HUES6 (cell line): Measurements from ENCODE around the gene SHLD2.
"Not testable (repeated sequence)": the region's sequence is repeated elsewhere in the genome, so short reads cannot be mapped to it uniquely, and the experiment has no call there.

ENCODE experiments used
- H3K27ac ChIP-seq: 2 replicates; pipeline ENCODE4 v1.7.0; 2013; ENCODE audit warnings: low read depth, mild to moderate bottlenecking, low read length, inconsistent platforms
- H3K27me3 ChIP-seq: 2 replicates; pipeline ENCODE4 v1.6.1; 2013; ENCODE audit warnings: low read length; ENCODE audit not compliant: control insufficient read depth, insufficient read depth
- H3K36me3 ChIP-seq: 2 replicates; pipeline ENCODE4 v1.6.1; 2013; ENCODE audit warnings: low read length; ENCODE audit not compliant: control insufficient read depth, insufficient read depth
- H3K4me1 ChIP-seq: 2 replicates; pipeline ENCODE4 v1.6.1; 2013; ENCODE audit warnings: low read length; ENCODE audit not compliant: control insufficient read depth, insufficient read depth
- H3K4me3 ChIP-seq: 2 replicates; pipeline ENCODE4 v1.5.1; 2013; ENCODE audit warnings: low read depth, low read length
- H3K9ac ChIP-seq: one replicate; pipeline ENCODE4 v1.6.1; 2013; ENCODE audit warnings: mild to moderate bottlenecking, low read length
- H3K9me3 ChIP-seq: 2 replicates; pipeline ENCODE4 v1.6.1; 2013; ENCODE audit warnings: low read depth, low read length; ENCODE audit not compliant: control insufficient read depth, insufficient read depth

SHLD2 gene

GRCh38 chr10:87149020-87149609 lies 54.1 kb downstream of the SHLD2 start:
- H3K27me3 ChIP-seq, H3K36me3 ChIP-seq, H3K9me3 ChIP-seq, H3K9ac ChIP-seq, H3K4me3 ChIP-seq, H3K27ac ChIP-seq, H3K4me1 ChIP-seq: not testable (repeated sequence)

GRCh38 chr10:87151516-87151915 lies 56.5 kb downstream of the SHLD2 start:
- H3K36me3 ChIP-seq, H3K4me1 ChIP-seq, H3K27ac ChIP-seq, H3K9me3 ChIP-seq, H3K9ac ChIP-seq, H3K4me3 ChIP-seq, H3K27me3 ChIP-seq: not testable (repeated sequence)

- not testable (repeated sequence) for H3K27ac ChIP-seq, H3K4me1 ChIP-seq, H3K9ac ChIP-seq, H3K27me3 ChIP-seq, H3K36me3 ChIP-seq, H3K9me3 ChIP-seq, H3K4me3 ChIP-seq
Measured at GRCh38 chr10:87156841-87157240, 61.8 kb downstream of the SHLD2 start.

- H3K27ac ChIP-seq, H3K4me1 ChIP-seq, H3K9me3 ChIP-seq, H3K9ac ChIP-seq, H3K36me3 ChIP-seq, H3K27me3 ChIP-seq, H3K4me3 ChIP-seq: not testable (repeated sequence)
Measured at GRCh38 chr10:87157821-87158220, 62.8 kb downstream of the SHLD2 start.

DNA sequence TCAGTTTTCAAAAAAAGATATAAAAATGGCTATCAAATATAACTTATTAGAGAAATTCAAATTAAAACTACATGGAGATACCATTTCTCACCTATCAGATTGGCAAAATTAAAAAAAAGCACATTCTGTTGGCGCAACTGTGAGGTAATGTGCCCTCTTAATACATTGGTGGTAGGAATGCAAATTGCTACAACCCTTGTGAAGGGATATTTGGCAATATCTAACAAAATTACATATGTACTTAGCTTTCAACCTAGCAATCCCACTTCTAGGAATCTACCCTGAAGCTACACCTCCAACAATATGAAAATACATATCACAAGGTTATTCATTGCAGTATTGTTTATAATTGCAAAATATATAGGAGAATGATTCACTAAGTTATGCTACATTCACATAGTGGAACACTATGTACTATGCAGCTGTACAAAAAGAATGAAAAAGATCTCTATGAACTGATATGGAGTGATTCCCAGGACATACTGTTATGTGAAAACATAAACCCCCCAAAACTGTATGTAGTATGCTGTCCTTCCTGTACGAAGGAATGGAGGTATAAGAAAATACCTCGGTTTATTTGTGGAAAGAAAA lies 67.8 kb downstream of the SHLD2 start:
- H3K4me1 ChIP-seq, H3K27me3 ChIP-seq, H3K27ac ChIP-seq, H3K9ac ChIP-seq, H3K9me3 ChIP-seq, H3K36me3 ChIP-seq, H3K4me3 ChIP-seq: not testable (repeated sequence)

- not testable (repeated sequence) for H3K36me3 ChIP-seq, H3K9ac ChIP-seq, H3K27me3 ChIP-seq, H3K4me3 ChIP-seq, H3K9me3 ChIP-seq, H3K27ac ChIP-seq, H3K4me1 ChIP-seq
Measured at GRCh38 chr10:87163414-87163813, 68.4 kb downstream of the SHLD2 start.

- not testable (repeated sequence) for H3K9me3 ChIP-seq, H3K4me3 ChIP-seq, H3K9ac ChIP-seq, H3K36me3 ChIP-seq, H3K27me3 ChIP-seq, H3K4me1 ChIP-seq, H3K27ac ChIP-seq
Measured at GRCh38 chr10:87169857-87170256, 74.9 kb downstream of the SHLD2 start.

GRCh38 chr10:87170705-87171104 lies 75.7 kb downstream of the SHLD2 start:
- H3K9me3 ChIP-seq, H3K27me3 ChIP-seq, H3K36me3 ChIP-seq, H3K4me1 ChIP-seq, H3K9ac ChIP-seq, H3K4me3 ChIP-seq, H3K27ac ChIP-seq: not testable (repeated sequence)

DNA sequence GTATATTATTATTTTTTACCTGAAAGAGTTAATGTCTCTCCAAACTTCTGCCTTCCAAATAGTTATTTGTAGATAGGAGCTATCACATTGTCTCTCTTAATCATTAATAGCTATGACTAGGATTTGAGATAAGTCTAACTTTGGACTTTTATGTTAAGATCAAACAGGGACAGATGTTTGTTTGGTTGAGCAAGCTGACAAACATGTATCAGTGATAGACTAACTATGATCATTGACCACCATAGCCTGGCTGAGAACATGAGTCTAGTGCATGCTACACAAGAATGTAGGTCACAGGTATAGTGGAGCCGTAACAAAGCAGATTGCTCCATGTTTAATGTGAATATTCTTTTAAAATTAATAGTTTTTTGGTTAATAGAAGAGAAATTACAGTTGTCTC lies 76.7 kb downstream of the SHLD2 start:
- H3K9ac ChIP-seq, H3K4me3 ChIP-seq, H3K27me3 ChIP-seq, H3K4me1 ChIP-seq, H3K9me3 ChIP-seq, H3K27ac ChIP-seq, H3K36me3 ChIP-seq: not testable (repeated sequence)

GRCh38 chr10:87172178-87172577 lies 77.2 kb downstream of the SHLD2 start:
- not testable (repeated sequence) for H3K27ac ChIP-seq, H3K36me3 ChIP-seq, H3K4me3 ChIP-seq, H3K4me1 ChIP-seq, H3K9me3 ChIP-seq, H3K9ac ChIP-seq, H3K27me3 ChIP-seq

DNA sequence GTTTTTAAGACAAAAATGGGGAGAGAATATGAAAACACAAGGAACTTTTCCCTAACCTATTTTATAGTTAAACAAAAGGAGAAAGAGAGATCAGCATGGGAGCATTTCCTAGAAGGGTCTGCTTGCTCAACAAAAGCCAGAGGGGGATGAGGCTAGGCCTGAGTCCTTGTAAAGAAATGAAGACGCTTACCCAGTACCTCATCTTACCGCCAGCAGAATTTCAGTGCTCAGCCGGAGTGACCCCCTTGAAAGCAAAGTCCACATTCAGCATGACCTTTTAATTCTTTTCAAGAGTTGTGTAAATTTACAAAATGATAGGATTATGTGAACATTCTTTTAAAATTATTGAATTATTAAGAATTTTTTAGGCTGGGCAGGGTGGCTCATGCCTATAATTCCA lies 82.6 kb downstream of the SHLD2 start:
- not testable (repeated sequence) for H3K9me3 ChIP-seq, H3K9ac ChIP-seq, H3K4me3 ChIP-seq, H3K27me3 ChIP-seq, H3K36me3 ChIP-seq, H3K27ac ChIP-seq, H3K4me1 ChIP-seq

DNA sequence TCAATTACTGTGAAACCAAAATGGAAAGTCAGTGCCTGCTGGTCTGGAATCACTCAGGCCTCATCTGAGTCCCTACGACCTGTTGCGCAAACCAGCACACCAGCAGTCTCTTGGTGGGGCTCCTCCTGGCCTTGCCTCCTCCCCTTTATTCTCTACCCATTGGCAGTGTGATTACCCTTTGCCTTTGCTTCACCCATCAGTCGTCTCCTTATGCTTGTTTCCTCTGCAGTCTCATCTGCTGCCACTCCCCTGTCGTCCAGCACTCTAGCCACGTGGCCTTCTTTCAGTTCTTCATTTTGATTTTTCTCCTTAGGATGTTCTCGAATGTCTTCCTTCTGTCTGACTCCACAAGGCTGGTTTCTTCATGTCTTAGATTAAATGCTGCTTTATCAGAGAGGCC lies 89.4 kb downstream of the SHLD2 start:
- not testable (repeated sequence) for H3K36me3 ChIP-seq, H3K4me3 ChIP-seq, H3K9me3 ChIP-seq, H3K27me3 ChIP-seq, H3K4me1 ChIP-seq, H3K9ac ChIP-seq, H3K27ac ChIP-seq
